Measurements from ENCODE around the gene TMEM233. TPM values are rescaled to one million over a fixed set of nuclear protein-coding genes. Genes with fewer than 3 reads are reported as not detected.

TMEM233 gene
- total and polyA plus RNA-seq, 2 experiments from 2014 or later, result 0.24 to 0.71 TPM

- peaks cover 27% of the 10 kb centered on the region for H3K36me3 ChIP-seq (ENCODE audit: insufficient read depth)
- no peaks in the 10 kb centered on the region for H3K4me1 ChIP-seq (ENCODE audit: insufficient read depth)
- no peaks in the 10 kb centered on the region for H3K27me3 ChIP-seq (ENCODE audit: insufficient read depth)
- H4K20me1 ChIP-seq (replicated peaks; ENCODE audit: insufficient read depth), result peaks cover 12% of the 10 kb centered on the region; the same call in 1 of the 2 replicates
- H2AFZ ChIP-seq, result no peak overlapping the region
- ATAC-seq, result no peak; the same call in 2 of the 3 replicates
- 0 out of 2 replicates have a peak, but pooled peaks cover 4% of the 10 kb centered on the region for H3K9me2 ChIP-seq (ENCODE audit: insufficient read depth)
- no peak for TF ChIP-seq ZNF331 (CRISPR knock-in tag; IDR thresholded peaks at IDR 0.05; ENCODE audit: low read depth)
- TF ChIP-seq ZNF462 (CRISPR knock-in tag; IDR thresholded peaks at IDR 0.05), result no peak
- TF ChIP-seq POLR2AphosphoS5 (IDR thresholded peaks at IDR 0.05; ENCODE audit: low read depth), result no peak; the same call in 1 of the 2 replicates
- TF ChIP-seq ETS1 (IDR thresholded peaks at IDR 0.05), result no peak
- TF ChIP-seq STAT1 (IDR thresholded peaks at IDR 0.05; ENCODE audit: unreplicated experiment), result no peak
- no peak for TF ChIP-seq JUNB (IDR thresholded peaks at IDR 0.05; ENCODE audit: unreplicated experiment)
- no peak for TF ChIP-seq CREB1 (CRISPR knock-in tag; IDR thresholded peaks at IDR 0.05; ENCODE audit: low read depth)
- TF ChIP-seq REST (IDR thresholded peaks at IDR 0.05; ENCODE audit: unreplicated experiment), result no peak
- TF ChIP-seq ZNF114 (CRISPR knock-in tag; IDR thresholded peaks at IDR 0.05), result no peak
- no peak for TF ChIP-seq EZH2phosphoT487 (IDR thresholded peaks at IDR 0.05; ENCODE audit: unreplicated experiment)
- no peaks in the 10 kb centered on the region for H3K79me2 ChIP-seq (replicated peaks; ENCODE audit: insufficient read depth)
- no peak overlapping the region for H3K4me3 Mint-ChIP-seq
- no peak overlapping the region for H3K4me3 ChIP-seq
- H3K27me3 Mint-ChIP-seq (ENCODE audit: insufficient read depth, low read depth, poor library complexity), result peaks cover 2% of the 10 kb centered on the region
- H3K27ac ChIP-seq (ENCODE audit: low read depth), result peak overlapping the region; percentile 61; the same call in 1 of the 2 replicates
- H3F3A ChIP-seq (replicated peaks; ENCODE audit: low read depth), result 0 out of 2 replicates have a peak, but pooled peaks cover 3% of the 10 kb centered on the region
- no peak overlapping the region for H3K4me2 ChIP-seq
- H3K27ac Mint-ChIP-seq, result peak overlapping the region; percentile 40; the same call in 1 of the 2 replicates
- DNase-seq (ENCODE audit: low spot score), result no peak
- H3K4me1 Mint-ChIP-seq, result peaks cover 11% of the 10 kb centered on the region
- H3K36me3 Mint-ChIP-seq (ENCODE audit: low read depth), result peaks cover 63% of the 10 kb centered on the region
- no peaks in the 10 kb centered on the region for H3K9me3 Mint-ChIP-seq
Observed at GRCh38 chr12:119681728-119682638, 88.4 kb downstream of the TMEM233 start.

Data from GM23338 (cell line).